ENCODE results near the gene PCDHGB7. TPM values are rescaled to one million over a fixed set of nuclear protein-coding genes. Genes with fewer than 3 reads are reported as not detected.
"Not testable (repeated sequence)": the region's sequence is repeated elsewhere in the genome, so short reads cannot be mapped to it uniquely, and the experiment has no call there.

The PCDHGB7 gene
- total RNA-seq, 6 experiments from 2014 or later: 5.8 to 21.7 (median 6.8) TPM

DNA sequence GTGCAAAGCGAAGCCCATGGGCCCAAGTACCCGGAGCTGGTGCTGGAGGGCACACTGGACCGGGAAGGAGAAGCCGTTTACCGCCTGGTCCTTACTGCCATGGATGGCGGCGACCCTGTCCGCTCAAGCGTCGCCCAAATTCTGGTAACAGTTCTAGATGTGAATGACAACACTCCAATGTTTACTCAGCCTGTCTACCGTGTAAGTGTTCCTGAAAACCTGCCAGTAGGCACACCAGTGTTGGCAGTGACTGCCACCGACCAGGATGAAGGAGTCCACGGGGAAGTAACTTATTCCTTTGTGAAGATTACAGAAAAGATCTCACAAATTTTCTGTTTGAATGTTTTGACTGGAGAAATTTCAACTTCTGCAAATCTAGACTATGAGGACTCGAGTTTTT lies 42.9 kb upstream of the PCDHGB7 start:
- no peak for TF ChIP-seq CTCF (IDR thresholded peaks at IDR 0.05)
- Mint-ChIP-seq H3K36me3 (ENCODE audit: low read depth) (peaks cover 57% of the 10 kb centered on the region), H3K4me3 (no peak overlapping the region), H3K4me1 (ENCODE audit: low read depth) (peaks cover 15% of the 10 kb centered on the region), H3K27me3 (ENCODE audit: insufficient read depth) (peaks cover 2% of the 10 kb centered on the region), H3K9me3 (peaks cover 63% of the 10 kb centered on the region), H3K27ac (no peak overlapping the region)
- DNase-seq: no peak

DNA sequence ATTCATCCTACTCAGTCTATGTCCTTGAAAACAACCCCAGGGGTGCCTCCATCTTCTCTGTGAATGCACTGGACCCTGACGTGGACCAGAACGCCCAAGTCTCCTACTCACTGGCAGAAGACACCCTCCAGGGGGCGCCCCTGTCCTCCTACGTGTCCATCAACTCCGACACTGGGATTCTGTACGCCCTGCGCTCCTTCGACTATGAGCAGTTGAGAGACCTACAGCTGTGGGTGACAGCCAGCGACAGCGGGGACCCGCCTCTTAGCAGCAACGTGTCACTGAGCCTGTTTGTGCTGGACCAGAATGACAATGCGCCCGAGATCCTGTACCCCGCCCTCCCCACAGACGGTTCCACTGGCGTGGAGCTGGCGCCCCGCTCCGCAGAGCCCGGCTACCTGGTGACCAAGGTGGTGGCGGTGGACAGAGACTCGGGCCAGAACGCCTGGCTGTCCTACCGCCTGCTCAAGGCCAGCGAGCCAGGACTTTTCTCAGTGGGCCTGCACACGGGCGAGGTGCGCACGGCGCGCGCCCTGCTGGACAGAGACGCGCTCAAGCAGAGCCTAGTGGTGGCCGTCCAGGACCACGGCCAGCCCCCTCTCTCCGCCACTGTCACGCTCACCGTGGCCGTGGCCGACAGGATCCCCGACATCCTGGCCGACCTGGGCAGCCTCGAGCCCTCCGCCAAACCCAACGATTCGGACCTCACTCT lies 41.9 kb upstream of the PCDHGB7 start:
- Mint-ChIP-seq H3K9me3 (peaks cover 56% of the 10 kb centered on the region), H3K36me3 (ENCODE audit: low read depth) (peaks cover 56% of the 10 kb centered on the region)
- H3K27me3 Mint-ChIP-seq (ENCODE audit: insufficient read depth); DNase-seq; H3K4me3 Mint-ChIP-seq; H3K4me1 Mint-ChIP-seq (ENCODE audit: low read depth); H3K27ac Mint-ChIP-seq: not testable (repeated sequence)
- TF ChIP-seq CTCF (IDR thresholded peaks at IDR 0.05): peak; percentile 26; the same call in 1 of the 2 replicates

GRCh38 chr5:141382469-141383294 lies 34.8 kb upstream of the PCDHGB7 start, which contains the start of gene PCDHGA7:
PCDHGA7 (plus strand) TSS chr5:141382742; CDS start chr5:141382900, 158 bp downstream.
- peak within 1 kb of the TSS; percentile 87 for H3K27ac Mint-ChIP-seq
- H3K27me3 Mint-ChIP-seq (ENCODE audit: insufficient read depth): no peaks in the 10 kb centered on the region
- peak; percentile 70 for TF ChIP-seq CTCF (IDR thresholded peaks at IDR 0.05)
- DNase-seq: no peak
- peaks cover 53% of the 10 kb centered on the region for H3K9me3 Mint-ChIP-seq
- H3K4me1 Mint-ChIP-seq (ENCODE audit: low read depth): peaks cover 13% of the 10 kb centered on the region; the same call in 1 of the 2 replicates
- H3K4me3 Mint-ChIP-seq: peak within 1 kb of the TSS; percentile 95
- peaks cover 47% of the 10 kb centered on the region for H3K36me3 Mint-ChIP-seq (ENCODE audit: low read depth)

- H3K27me3 Mint-ChIP-seq (ENCODE audit: insufficient read depth): no peaks in the 10 kb centered on the region
- peak overlapping the region; percentile 95 for H3K4me3 Mint-ChIP-seq
- H3K36me3 Mint-ChIP-seq (ENCODE audit: low read depth): peaks cover 49% of the 10 kb centered on the region
- no peak overlapping the region; the same call in 1 of the 2 replicates for H3K27ac Mint-ChIP-seq
- TF ChIP-seq CTCF (IDR thresholded peaks at IDR 0.05): no peak
- no peak for DNase-seq
- peaks cover 15% of the 10 kb centered on the region; the same call in 1 of the 2 replicates for H3K4me1 Mint-ChIP-seq (ENCODE audit: low read depth)
- H3K9me3 Mint-ChIP-seq: peaks cover 56% of the 10 kb centered on the region
These were observed 34.1 kb upstream of the PCDHGB7 start for GRCh38 chr5:141383345-141383744.

DNA sequence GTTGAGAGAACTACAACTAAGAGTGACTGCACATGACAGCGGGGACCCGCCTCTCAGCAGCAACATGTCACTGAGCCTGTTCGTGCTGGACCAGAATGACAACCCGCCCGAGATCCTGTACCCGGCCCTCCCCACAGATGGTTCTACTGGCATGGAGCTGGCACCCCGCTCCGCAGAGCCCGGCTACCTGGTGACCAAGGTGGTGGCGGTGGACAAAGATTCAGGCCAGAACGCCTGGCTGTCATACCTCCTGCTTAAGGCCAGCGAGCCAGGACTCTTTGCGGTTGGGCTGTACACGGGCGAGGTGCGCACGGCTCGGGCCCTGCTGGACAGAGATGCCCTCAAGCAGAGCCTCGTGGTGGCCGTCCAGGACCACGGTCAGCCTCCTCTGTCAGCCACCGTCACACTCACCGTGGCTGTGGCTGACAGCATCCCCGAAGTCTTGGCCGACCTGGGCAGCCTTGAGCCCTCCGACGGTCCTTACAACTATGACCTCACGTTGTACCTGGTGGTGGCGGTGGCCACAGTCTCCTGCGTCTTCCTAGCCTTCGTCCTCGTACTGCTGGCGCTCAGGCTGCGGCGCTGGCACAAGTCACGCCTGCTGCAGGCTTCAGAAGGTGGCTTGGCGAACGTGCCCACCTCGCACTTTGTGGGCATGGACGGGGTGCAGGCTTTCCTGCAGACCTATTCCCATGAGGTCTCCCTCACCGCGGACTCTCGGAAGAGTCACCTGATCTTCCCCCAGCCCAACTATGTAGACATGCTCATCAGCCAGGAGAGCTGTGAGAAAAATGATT lies 32.8 kb upstream of the PCDHGB7 start:
- no peak for DNase-seq
- Mint-ChIP-seq H3K27me3 (ENCODE audit: insufficient read depth) (no peaks in the 10 kb centered on the region), H3K4me3 (no peak overlapping the region), H3K9me3 (peaks cover 67% of the 10 kb centered on the region), H3K4me1 (ENCODE audit: low read depth) (peaks cover 22% of the 10 kb centered on the region; the same call in 1 of the 2 replicates), H3K36me3 (ENCODE audit: low read depth) (peaks cover 59% of the 10 kb centered on the region), H3K27ac (no peak overlapping the region)
- TF ChIP-seq CTCF (IDR thresholded peaks at IDR 0.05): no peak
